Thyroid gland (tissue), 4 donors: ENCODE results near the gene GPNMB. TPM values are rescaled to one million over a fixed set of nuclear protein-coding genes. Genes with fewer than 3 reads are reported as not detected.

Experiments used
- DNase-seq, 2 donors: peaks; one replicate each; pipeline ENCODE4 v3.0.0-alpha.2; 2019
- H3K27ac ChIP-seq, 3 donors: fragments of 200-600 bp; sonication (generic); 1 replicate in 2 of 3; 2 replicates in 1 of 3; pipeline ENCODE4 v1.5.1; 2016 to 2019; ENCODE audit warnings: mild to moderate bottlenecking in 1 of 3, moderate library complexity in 1 of 3
- H3K27me3 ChIP-seq: fragments of 200-600 bp; sonication (generic); one replicate; pipeline ENCODE4 v1.5.1; 2019
- H3K36me3 ChIP-seq, 2 donors: fragments of 200-600 bp; sonication (generic); one replicate each; pipeline ENCODE4 v1.5.1; 2016 to 2019
- H3K4me1 ChIP-seq, 2 donors: fragments of 200-600 bp; sonication (generic); one replicate each; pipeline ENCODE4 v1.5.1; 2017 to 2019
- H3K4me3 ChIP-seq, 3 donors: fragments of 200-600 bp; sonication (generic); replicated peaks in 1 of 3; 1 replicate in 2 of 3; 2 replicates in 1 of 3; pipeline ENCODE4 v1.5.1; 2016; ENCODE audit warnings: mild to moderate bottlenecking in 1 of 3
- H3K9me3 ChIP-seq: fragments of 200-600 bp; sonication (generic); one replicate; pipeline ENCODE4 v1.5.1; 2017
- POLR2A ChIP-seq, 2 donors: fragments of 450-650 bp; IDR thresholded peaks; one replicate each; pipeline ENCODE4 v1.6.1; 2017; ENCODE audit warnings: antibody characterized with exemption in 2 of 2, mild to moderate bottlenecking in 2 of 2, moderate library complexity in 1 of 2
- WGBS, 2 donors: methylation state at CpG; one replicate each; pipeline ENCODE4 v1.1.5; 2017; 5-methylcytosine and 5-hydroxymethylcytosine counted together
- intact Hi-C: fragments of 100-400 bp; cut with DNase I; formaldehyde crosslinking; loops from one replicate; pipeline ENCODE4 v1.15.1; 2023
- total RNA-seq, 4 donors: library from RNA; depleted of rRNA; stranded (reverse); fragments of >200 nt; gene quantifications; one replicate each; pipeline ENCODE4 v1.2.3, GENCODE V29; 2016
- TF ChIP-seq, protein P1 (sequence below), 6 experiments: fragments of 200-600 bp in 3 of 6; fragments of 450-650 bp in 3 of 6; sonication (generic) in 3 of 6; IDR thresholded peaks; one replicate each; pipeline ENCODE4 v1.5.1; 2016 to 2019; ENCODE audit warnings: antibody characterized with exemption in 6 of 6, mild to moderate bottlenecking in 2 of 6, inconsistent platforms in 1 of 6, moderate library complexity in 1 of 6

GPNMB gene
- total RNA-seq, 4 donors from 2014 or later = 31.4 to 84.8 (median 69.9) TPM

DNA sequence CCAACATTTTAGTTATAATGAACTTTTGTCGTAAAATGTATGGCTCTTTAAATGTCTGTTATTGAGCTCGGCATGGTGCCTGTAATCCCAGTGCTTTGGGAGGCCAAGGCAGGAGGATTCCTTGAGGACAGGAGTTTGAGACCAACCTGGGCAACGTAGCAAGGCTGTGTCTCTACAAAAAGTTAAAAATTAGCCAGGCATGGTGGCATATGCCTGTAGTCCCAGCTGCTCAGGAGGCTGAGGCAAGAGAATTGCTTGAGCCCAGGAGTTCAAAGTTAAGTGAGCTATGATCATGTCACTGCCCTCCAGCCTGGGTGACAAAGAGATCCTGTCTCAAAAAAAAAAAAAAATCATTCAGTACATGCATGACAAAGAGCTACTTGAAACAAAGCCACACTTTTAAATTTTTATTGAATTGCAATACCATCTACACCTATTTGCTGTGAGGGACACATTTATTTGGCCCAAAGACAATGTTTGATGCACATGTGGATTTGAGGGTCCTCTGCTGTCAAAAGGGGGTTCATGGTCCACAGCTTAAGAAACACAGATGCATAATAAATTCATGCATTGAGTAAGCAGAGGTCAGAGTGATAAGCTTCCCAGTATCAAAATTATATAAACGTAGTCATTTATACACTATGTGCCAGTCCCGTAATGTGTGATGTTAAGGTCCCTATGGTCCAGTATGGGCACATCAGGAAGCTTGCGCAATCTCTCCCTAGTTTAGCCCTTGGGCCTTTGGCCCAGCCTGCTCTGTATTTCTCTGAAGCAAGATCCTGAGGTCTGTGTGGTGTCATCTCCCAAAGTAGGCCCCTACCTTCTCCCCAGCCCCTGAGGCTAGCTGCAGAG is 48.2 kb downstream of the GPNMB start:
- DNase-seq = no peak
- TF ChIP-seq POLR2A (IDR thresholded peaks at IDR 0.05) = no peak
- TF ChIP-seq, protein P1, sequence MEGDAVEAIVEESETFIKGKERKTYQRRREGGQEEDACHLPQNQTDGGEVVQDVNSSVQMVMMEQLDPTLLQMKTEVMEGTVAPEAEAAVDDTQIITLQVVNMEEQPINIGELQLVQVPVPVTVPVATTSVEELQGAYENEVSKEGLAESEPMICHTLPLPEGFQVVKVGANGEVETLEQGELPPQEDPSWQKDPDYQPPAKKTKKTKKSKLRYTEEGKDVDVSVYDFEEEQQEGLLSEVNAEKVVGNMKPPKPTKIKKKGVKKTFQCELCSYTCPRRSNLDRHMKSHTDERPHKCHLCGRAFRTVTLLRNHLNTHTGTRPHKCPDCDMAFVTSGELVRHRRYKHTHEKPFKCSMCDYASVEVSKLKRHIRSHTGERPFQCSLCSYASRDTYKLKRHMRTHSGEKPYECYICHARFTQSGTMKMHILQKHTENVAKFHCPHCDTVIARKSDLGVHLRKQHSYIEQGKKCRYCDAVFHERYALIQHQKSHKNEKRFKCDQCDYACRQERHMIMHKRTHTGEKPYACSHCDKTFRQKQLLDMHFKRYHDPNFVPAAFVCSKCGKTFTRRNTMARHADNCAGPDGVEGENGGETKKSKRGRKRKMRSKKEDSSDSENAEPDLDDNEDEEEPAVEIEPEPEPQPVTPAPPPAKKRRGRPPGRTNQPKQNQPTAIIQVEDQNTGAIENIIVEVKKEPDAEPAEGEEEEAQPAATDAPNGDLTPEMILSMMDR (IDR thresholded peaks at IDR 0.05) = no peak
- Histone ChIP-seq H3K27ac (no peak overlapping the region), H3K36me3 (no peaks in the 10 kb centered on the region), H3K4me1 (peaks cover 17 to 19% of the 10 kb centered on the region in 2 donors), H3K27me3 (no peaks in the 10 kb centered on the region), H3K9me3 (no peaks in the 10 kb centered on the region), H3K4me3 (no peak overlapping the region)
- intact Hi-C loops = no loop called here
- WGBS, 2 donors = 87 to 94% methylated on average over 6 of the region's 6 CpGs

DNA sequence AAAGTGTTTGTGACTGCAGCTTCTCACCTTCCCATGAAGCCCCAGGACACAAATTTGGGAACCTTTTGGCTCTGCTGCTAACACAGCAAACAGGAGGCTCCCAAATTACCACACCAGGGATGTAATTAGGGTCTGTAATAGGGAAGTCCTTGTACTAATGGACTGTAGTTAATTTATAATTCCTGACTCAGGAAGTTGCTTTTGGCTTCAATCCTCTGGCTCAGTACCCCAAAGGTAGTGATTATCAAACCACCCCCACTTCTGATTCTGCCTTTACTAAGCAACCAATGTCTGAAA is 48.8 kb downstream of the GPNMB start:
- TF ChIP-seq, protein P1 (IDR thresholded peaks at IDR 0.05) = no peak
- TF ChIP-seq POLR2A (IDR thresholded peaks at IDR 0.05) = no peak
- H3K27ac ChIP-seq = no peak overlapping the region
- H3K27me3 ChIP-seq = no peaks in the 10 kb centered on the region
- no peak for DNase-seq
- no peaks in the 10 kb centered on the region for H3K36me3 ChIP-seq
- no peaks in the 10 kb centered on the region for H3K9me3 ChIP-seq
- intact Hi-C loops = no loop called here
- no peak overlapping the region for H3K4me3 ChIP-seq
- H3K4me1 ChIP-seq = peaks cover 17 to 24% of the 10 kb centered on the region in 2 donors

- peak overlapping the region; percentile 79 to 87 (median 80) for H3K27ac ChIP-seq
- H3K9me3 ChIP-seq = no peaks in the 10 kb centered on the region
- intact Hi-C loops = no loop called here
- no peak overlapping the region for H3K4me3 ChIP-seq
- TF ChIP-seq, protein P1 (IDR thresholded peaks at IDR 0.05) = no peak
- no peak for TF ChIP-seq POLR2A (IDR thresholded peaks at IDR 0.05)
- H3K27me3 ChIP-seq = no peaks in the 10 kb centered on the region
- 70 to 79% methylated on average over 7 to 11 of the region's 11 CpGs for WGBS, 2 donors
- H3K36me3 ChIP-seq = no peaks in the 10 kb centered on the region
- DNase-seq = peak; percentile 17 to 44
- H3K4me1 ChIP-seq = peaks cover 35% of the 10 kb centered on the region in 2 donors
Measured at GRCh38 chr7:23298141-23298881, 51.7 kb downstream of the GPNMB start.

DNA sequence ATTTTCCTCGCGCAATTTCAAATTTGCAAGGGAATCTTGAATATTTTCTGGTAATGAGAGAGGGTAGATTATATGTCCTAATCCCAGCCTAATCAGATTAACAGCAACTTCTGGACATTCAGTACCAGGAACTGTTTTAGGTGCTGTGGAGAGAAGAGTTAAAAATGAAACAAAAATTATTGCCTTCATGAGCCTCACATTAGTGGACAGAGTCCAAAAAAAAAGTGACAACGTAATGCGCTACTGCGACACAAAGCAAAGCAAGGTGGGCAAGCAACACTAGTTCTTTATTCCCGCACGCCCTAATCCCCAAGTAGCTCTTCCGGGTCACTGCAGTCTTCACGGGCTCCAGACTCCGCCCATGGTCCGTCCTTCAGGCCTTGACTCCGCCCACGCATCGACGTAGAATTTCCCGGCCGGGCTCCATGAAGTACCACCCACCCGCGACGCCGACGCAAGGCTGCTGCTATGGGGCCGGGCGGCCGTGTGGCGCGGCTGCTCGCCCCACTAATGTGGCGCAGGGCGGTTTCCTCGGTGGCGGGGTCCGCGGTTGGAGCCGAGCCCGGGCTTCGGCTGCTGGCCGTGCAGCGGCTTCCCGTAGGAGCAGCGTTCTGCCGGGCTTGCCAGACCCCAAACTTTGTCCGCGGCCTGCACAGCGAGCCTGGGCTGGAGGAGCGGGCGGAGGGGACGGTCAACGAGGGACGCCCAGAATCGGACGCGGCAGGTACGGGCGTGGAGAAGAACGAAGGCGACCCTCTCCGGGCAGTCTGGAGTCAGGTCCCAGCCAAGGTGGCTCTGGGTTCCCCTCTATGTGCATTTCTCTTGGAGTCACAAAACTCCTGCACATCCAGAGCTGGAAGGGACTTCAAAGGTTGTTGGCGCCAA is 52.6 kb downstream of the GPNMB start, which contains the start of gene MALSU1:
Gene MALSU1 (plus strand): TSS at position 455 of the 885 bp plus-strand sequence. CDS start 14 bp downstream, at position 469.
- WGBS, 2 donors = 1 to 5% methylated on average over 34 to 35 of the region's 59 CpGs
- intact Hi-C loops = no loop called here
- Histone ChIP-seq H3K9me3 (no peaks in the 10 kb centered on the region), H3K27ac (peak within 1 kb of the TSS; percentile 79 to 87 (median 80)), H3K36me3 (no peaks in the 10 kb centered on the region), H3K4me1 (peaks cover 35 to 43% of the 10 kb centered on the region in 2 donors), H3K4me3 (peak within 1 kb of the TSS; percentile 56 to 78 (median 71)), H3K27me3 (no peaks in the 10 kb centered on the region)
- peak; percentile 74 to 96 for TF ChIP-seq POLR2A (IDR thresholded peaks at IDR 0.05)
- TF ChIP-seq, protein P1 (IDR thresholded peaks at IDR 0.05) = no peak
- DNase-seq = peak; percentile 97 to 98
